Stomach (tissue), 4 donors: ENCODE data around the gene KRTAP12-2.

Source experiments
- EP300 ChIP-seq: sonication (generic); formaldehyde crosslinking; IDR thresholded peaks from one replicate; pipeline ENCODE4 v1.6.1; 2017; ENCODE audit warnings: antibody characterized with exemption
- POLR2A ChIP-seq, 4 donors: fragments of 450-650 bp; IDR thresholded peaks; one replicate each; pipeline ENCODE4 v1.6.1; 2016; ENCODE audit warnings: antibody characterized with exemption in 4 of 4, control low read depth in 2 of 4, mild to moderate bottlenecking in 1 of 4, moderate library complexity in 1 of 4
- TF ChIP-seq, protein P1 (sequence below), 7 experiments: fragments of 450-650 bp in 4 of 7; fragments of 200-600 bp in 3 of 7; sonication (generic) in 3 of 7; IDR thresholded peaks; one replicate each; pipeline ENCODE4 v1.5.1; 2016 to 2019; ENCODE audit warnings: antibody characterized with exemption in 7 of 7, control low read depth in 2 of 7, mild to moderate bottlenecking in 1 of 7

DNA sequence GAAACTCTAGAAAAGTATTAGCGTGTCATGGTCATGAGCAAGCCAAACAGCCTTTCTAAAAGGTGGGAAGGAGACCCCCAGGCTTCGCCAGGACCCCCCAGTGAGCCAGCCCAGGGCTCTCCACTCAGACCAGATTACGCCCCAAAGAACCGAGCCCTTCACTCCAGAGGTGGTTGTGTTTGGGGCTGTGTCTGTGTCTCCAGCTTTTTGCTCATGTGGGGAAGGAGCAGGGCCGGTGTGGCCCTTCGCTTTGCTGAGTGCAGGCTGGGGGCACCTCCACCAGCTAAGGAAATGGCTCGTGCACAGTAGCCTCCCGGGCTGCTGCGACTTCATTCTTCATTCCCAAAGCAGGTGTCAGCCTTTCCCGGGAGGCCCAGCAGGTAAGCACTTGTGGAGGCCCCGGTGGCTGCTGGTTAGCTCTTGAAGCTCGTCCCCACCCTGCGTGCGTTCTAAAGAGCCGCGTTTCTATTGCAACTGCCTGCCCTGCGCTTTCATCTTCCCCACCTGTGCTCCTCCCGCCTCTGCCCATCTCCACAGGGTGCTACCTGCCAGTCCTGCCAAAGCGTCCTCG, 44.1 kb upstream of the KRTAP12-2 start:
- TF ChIP-seq POLR2A (IDR thresholded peaks at IDR 0.05) (no peak), EP300 (no peak)
- TF ChIP-seq, protein P1, sequence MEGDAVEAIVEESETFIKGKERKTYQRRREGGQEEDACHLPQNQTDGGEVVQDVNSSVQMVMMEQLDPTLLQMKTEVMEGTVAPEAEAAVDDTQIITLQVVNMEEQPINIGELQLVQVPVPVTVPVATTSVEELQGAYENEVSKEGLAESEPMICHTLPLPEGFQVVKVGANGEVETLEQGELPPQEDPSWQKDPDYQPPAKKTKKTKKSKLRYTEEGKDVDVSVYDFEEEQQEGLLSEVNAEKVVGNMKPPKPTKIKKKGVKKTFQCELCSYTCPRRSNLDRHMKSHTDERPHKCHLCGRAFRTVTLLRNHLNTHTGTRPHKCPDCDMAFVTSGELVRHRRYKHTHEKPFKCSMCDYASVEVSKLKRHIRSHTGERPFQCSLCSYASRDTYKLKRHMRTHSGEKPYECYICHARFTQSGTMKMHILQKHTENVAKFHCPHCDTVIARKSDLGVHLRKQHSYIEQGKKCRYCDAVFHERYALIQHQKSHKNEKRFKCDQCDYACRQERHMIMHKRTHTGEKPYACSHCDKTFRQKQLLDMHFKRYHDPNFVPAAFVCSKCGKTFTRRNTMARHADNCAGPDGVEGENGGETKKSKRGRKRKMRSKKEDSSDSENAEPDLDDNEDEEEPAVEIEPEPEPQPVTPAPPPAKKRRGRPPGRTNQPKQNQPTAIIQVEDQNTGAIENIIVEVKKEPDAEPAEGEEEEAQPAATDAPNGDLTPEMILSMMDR (IDR thresholded peaks at IDR 0.05): no peak
